GM21786 (cell line): ENCODE data around the gene USP31.

Source experiments
- ATAC-seq: cut with Tn5 transposase; IDR thresholded peaks from one replicate; pipeline ENCODE4 v1.9.1; 2021; ENCODE audit not compliant: unreplicated experiment

The USP31 gene

DNA sequence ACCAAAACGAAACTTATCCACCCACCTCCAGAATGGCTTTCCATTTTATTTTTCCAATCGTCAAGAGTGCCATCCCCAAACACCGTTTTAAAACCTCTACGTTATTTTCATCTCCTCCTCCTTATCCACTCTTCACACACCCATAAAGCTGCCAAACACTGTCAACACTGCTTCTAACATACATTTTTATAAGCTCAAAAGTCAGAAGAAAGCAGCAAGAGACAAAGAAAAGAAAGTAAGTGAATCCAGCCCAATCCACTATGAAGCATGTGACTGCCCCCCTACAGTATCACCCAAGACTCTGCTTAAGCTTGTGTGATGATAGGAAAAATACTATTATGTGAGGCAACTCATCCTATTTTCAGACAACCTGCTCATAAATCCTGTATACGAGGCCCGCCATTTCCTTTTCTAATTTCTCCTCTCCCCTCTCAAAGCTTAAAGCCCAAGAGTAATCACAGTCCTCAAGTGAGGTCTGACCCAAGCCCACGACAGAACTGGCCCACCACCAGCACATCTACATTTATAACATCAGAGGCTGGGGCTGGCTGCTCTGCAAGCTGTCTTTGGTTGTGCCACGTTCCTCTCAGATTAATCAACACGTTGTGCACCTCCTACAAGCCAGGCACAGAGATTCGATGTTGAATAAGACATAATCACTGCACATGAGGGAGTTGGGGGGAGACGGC, 16.3 kb downstream of the USP31 start:
- no peak for ATAC-seq

DNA sequence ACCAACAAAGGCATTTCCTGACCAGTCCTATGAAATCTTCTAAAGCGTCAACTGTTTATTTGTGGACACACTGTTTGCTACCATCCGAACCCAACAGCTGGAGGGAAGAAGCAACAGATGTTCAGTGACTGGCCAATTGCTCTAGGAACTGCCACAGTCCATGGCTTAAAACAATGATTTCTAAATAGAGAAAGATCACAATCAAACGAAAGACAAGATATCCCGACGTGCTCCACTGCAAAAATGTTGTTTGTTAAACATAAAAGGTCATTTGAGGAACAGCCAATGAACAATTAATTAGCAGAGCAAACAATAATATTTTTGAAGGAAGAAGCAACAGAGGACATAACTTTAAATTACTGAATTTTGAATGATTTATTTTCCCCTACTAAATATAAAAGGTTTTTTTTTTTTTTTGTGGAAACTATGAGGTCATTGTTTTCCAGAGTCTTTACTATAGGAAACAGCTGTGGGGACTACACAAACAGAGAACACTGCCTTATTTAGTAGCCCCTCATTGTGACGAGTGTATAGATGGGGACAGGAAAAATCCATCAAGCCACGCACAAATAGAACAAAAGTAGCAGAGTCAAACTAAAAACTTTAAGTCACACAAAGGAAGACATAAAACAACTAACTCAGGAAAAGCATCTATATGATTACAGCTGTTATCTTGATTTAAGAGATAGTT, 17.2 kb downstream of the USP31 start:
- ATAC-seq, result no peak

DNA sequence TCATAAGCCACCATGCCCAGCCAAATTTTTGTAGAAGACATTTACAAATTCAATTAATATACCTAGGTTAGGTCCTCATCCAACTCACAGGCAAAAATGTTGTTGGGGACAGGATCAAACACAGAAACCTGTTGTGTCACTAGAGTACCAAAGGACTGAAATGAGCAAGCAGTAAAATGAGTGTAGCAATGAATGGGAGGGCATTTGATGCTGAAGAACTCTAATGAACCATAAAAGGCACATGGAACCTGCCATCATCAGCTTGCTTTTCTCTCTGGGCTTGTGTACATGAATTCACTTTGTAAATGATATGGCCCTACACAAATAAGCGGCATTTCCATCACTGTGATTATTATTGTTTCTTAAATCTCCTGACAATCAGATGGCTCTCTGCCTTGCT, 17.8 kb downstream of the USP31 start:
- ATAC-seq, result no peak

DNA sequence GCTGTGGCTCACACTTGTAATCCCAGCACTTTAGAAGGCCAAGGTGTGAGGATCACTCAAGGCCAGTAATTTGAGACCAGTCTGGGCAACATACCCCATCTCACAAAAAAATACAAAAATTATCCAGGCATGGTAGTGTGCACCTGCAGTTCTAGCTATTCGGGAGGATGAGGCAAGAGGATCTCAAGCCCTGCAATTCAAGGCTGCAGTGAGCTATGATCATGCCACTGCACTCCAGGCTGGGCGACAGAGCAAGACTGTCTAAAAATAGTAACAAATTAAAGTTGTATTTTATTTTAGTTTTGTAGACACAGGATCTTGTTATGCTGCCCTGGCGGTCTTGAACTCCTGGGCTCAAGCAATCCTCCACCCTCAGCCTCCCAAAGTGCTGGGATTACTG, 18.2 kb downstream of the USP31 start:
- ATAC-seq, result no peak

DNA sequence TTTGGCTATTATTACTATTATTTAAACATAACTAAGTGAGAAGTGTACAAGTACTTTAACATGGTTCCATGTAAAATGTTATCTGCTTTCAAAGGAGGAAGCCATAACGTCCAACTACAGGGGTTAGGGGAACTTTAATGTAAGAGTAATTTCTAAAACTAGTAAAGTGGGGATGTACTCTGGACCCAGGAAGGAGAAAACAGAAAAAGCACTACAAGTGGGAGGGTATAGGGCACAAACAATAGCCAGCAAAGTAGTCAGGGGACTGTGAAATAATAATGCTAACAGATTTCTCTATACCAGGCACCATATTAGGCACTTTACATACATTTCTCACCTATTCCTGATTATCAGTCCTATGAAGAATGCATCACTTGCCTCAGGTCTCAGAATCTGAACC, 19.6 kb downstream of the USP31 start:
- ATAC-seq, result no peak

DNA sequence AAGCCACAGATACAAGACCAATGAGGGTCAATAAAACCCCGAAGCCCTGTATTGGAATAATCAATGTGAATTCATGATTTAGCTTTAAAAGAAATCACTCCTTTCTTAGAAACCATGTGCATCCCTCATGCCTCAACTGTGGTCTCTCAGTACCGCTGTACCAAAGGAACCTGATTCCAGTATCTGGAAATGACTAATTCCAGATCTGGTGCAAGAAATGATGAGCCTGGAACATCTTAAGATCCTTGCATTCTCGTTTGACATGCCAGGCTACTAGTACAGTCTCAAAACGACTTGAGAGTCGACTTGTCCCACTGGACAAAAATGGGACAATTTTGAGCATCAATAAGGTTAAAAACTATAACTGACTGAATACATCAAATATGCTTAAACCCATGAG, 21.2 kb downstream of the USP31 start:
- ATAC-seq, result no peak

DNA sequence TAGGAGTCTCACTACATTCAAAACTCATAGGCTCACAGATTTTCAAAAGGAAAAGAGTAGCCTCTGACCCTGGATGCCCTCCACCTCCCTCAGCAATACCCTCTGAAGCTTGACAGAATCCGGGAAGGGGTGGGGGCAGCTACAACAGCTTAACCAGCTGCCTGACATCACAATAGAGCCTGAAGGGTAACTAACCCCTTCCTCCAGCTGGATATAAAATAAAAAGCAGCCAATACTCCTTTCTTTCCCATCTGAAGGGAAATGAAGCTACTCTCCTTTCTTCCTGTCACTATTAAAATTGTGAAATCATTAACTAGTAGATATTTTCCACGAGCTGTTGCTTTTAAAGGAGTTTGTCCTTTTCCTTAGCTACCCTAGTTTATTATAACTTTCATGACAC, 24.0 kb downstream of the USP31 start:
- ATAC-seq, result no peak

DNA sequence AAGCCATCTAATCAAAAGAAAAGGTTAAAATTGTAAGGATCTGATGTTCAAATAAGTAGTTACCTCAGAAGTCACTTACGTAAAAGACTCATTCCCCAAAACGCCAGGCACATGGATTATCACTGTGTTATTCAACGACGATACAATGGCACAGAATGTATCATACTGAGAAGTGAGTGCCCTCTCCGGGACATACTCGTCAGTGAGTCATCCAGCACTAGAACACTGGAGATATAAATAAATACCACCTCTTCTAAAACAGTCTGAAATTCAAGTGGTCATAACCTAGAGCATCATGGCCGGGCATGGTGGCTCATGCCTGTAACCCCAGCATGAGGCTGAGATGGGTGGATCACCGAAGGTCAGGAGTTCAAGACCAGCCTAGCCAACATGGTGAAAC, 24.9 kb downstream of the USP31 start:
- ATAC-seq, result no peak

DNA sequence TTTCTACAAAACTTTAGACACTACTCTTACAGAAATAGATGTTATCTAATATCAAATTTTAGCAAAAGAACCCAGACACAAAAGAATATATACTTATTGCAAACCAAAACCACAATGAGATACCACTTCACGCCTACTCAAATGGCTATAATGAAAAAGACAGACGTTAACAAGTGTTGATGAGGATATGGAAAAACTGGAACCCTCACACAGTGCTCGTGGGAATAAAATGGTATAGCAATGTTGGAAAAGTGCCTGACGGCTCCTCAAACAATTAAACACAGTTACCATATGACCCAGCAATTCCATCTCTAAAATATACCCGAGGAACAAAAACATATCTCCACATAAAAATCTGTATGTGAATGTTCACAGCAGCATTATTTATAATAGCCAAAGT, 27.1 kb downstream of the USP31 start:
- ATAC-seq, result no peak

DNA sequence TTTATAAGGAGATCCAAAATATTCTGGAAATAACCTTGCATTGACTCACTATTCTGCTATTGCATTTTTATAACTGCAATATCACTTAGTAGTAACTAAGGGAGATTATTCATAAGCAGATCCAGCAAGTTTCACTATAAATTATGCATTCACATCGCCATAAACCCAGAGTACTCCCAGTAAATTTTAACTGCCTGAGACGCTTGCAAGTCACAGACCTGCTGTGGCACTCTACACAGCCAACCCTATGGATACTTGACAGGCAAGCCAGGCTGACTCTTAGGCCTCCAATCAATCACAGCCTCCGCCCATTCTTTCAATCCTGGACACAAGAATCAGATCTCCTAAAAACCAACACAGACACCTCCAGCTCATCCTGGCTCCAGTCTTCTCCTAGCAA, 28.2 kb downstream of the USP31 start:
- no peak for ATAC-seq

DNA sequence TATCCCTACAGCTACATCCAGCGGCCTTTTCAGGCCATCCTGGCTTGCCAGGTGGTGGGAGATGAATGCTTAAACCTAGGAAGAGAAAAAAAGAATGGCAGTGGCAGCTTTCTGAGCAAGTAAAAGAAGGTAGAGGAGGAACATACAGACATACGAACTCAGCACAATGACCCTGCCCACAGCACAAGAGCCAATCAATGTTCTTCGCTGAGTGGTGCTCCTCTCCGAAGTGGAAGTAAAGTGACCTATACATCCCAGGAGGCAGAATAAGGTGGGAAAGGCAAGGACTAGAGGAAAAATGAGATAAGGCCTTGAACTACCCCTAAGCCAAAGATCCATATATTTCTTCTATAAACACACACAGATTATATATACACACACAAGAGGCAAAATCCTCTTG, 28.7 kb downstream of the USP31 start:
- no peak for ATAC-seq

DNA sequence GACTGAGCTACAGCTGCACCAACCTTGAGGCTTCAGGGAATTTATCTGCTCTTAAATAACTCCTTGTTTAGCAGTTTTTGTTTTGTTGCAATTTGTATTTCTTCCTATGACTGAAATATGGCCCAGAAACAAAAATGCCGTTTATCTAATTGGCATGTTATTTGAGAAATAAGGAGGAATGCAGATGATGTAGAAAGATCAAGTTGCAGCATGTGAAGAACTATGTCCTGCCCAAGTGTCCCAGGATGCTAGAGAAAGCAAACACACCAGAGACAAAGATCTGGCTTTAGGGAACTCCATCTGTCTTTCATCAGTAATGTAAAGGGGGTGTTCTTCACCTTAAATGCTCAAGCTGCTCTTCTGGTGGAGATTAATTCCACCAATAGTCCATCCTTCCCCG, 29.7 kb downstream of the USP31 start:
- no peak for ATAC-seq

DNA sequence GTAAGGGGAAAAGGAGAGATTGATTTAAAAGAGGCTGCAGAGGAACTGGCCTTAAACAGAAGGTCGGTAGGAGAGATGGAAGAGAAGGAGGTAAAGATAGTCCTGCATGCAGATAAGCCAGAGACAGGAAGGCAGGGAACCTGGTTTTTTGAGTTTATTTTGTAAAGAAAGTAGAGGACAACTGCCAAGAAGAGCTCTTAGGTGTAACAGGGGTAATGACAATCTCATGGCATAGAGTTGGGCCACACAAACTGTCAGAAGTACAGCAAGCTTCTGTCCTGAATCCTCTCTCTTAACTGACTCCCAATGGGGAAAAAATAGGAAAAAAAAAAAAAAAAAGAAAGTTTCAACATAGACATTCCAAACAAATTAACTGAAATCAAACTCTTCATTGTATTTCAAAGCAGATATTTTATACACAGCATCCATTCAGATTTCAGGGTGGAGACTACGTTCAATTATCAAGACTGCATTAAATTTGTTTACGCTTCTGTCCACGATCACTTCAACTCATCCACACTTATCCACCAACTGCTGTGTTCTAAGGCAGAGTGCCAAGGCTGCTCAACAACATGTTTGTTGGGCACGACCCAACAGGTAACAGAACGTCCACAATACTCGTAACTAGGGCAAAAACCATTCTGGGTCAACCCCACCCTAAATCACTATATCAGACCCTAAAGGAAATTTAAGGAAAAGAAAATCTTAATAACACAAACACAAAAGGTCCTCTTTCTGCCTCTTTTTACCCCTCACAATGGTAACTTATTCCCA, 34.9 kb downstream of the USP31 start:
- ATAC-seq, result no peak

DNA sequence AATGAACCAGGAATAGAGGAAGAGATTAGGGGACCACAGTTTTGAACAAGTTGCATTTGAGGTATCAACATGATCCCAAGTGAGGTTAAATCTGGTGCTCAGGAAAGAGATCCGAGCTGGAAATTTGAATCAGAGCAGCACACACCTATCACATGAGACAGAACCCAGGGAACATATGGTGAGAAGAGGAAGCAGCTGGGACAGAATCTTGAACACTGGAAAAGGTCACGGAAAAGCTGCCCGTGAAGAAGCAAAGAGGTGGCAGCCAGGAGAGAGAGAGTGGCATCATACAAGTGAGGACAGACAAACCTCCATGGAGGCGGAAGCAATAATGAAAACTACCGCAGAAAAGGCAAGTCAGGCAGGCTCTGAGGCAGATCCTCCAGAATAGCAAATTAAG, 36.1 kb downstream of the USP31 start:
- ATAC-seq, result no peak

DNA sequence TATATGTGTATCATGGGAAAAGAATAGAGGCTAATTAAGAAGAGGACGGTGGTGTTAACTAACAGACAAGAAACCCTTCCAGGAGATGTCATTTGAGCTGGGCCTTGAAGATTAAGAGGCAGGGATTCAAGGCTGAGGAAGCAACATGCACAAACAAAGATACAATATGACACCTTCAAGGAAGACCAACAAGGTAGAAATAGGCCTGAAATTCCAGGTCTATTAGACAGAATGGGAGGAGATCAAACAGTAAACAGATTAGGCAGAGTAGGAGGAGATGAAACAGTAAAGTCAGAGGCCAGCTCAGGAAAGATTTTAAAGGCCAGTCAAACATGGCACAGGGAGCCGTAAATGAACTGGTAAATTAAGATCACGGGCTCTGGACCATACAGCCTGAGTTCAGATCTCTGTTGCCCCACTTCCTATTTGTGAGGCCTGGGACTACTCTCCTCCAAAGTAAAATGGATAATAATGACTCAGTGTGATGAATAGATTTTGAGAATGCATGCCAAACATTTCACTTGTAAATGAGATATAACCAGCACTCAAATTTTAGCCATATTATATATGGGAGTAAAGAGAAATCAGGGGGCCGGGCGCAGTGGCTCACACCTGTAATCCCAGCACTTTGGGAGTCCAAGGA, 38.9 kb downstream of the USP31 start:
- no peak for ATAC-seq

DNA sequence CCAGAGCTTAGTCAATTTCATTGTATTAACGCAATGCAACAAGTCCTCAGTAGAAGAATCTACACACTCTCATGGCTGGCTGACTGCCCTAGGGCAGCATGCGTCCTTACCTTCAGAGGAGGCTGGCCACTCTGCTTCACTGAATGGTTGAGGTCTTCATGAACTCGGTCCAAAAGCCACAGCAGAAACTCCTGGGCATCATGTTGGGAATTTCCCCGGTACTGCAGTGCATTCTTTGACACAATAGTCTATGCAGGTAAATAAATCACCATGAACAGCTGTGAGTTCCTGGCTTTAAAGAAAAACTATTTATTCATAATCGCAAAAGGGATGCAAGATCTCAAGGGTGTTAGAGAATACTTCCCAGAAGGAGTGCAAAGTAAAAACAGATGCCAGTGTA, 41.3 kb downstream of the USP31 start:
- no peak for ATAC-seq

DNA sequence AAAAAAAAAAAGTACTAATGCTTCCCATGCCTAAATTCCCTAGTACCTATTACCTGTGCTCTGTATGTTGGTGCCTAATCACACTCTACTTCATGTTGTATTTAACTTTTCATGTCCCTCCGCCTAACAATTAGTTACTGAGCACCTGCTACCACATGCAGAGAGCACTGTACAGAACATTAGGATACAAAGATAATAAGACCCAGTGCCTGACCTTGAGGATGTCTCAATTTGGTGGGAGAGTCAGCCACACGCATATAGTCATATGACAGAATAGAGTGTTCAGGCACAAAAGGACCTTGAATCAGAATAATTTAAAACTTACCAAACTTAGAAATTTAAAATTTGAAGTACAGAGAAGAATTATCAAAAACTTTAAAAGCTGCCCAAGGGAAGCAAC, 42.1 kb downstream of the USP31 start:
- no peak for ATAC-seq

DNA sequence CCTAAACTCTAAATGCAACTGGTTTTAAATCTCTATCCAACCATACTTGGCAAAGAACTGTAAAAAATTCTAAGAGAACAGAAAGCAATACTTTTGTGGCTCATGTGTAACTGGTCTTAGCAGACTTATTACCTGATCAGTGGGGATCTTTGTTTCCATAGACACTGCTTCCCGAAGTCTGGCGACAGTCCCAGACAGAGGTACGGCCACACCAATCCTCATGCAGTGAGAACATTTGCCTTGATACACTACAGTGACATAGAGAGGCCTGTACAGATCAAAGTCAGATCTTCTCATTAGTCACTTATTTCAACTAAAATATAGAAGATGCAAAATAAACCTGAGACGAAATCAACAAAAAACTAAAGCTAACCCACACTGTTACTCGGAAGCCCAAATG, 43.9 kb downstream of the USP31 start:
- no peak for ATAC-seq

DNA sequence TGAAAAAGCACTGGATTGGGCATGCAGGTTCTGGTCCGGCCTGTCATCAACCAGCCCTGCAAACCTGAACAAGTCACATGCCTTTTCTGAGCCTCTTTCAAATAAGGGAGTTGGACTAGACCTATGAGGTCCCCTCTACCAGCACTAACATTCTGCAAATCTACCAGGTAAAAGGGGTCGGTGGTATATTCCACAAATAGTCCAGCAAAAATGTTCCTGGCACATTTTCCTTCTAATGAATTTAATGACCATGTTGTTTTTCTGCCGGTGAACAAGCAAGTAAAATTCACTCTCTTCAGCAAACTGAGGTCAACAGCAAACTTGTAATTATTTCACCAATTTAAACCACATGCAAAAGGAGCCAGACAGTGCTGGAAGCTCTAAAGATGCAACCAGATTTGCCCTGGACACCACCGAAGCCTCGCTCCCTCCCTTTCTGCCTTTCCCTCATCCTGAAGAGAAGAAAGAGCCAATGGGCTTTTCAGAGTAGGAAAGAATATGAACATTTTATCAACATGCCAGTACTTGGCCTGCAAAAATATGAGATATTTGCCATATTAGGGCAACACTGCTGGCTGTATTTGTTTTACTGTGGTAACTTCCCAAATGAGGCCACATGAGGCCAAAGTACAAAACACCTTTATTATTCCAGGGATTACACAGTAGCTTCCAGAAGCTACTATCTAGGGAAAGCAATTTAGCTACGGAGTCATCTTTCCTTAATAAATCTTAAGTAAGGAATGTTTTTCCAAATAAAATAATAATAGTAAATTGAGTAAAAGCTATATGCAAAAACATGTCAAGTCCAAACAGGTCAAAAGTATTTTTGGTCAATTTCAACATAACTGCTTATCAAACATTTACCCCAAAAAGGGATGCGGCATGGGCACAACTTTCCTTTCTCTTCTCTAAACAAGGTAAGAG, 45.0 kb downstream of the USP31 start:
- no peak for ATAC-seq

DNA sequence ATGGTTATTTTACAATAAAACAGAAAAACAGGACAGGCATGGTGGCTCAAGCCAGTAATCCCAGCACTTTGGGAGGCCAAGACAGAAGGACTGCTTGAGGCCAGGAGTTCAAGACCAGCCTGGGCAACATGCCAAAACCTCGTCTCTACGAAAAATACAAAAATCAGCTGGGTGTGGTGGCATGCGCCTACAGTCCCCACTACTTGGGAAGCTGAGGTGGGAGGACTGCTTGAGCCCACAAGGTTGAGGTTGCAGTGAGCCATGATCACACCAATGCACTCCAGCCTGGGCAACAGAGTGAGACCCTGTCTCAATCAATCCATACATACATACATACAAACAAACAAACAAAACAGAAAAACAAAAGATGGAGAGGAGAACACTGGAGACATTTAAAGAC, 45.6 kb downstream of the USP31 start:
- ATAC-seq, result no peak
